Left ventricle myocardium inferior (tissue), 1 donor: ENCODE measurements around the gene TAS2R43. TPM values are rescaled to one million over a fixed set of nuclear protein-coding genes. Genes with fewer than 3 reads are reported as not detected.
A peak's percentile ranks its signal among the peaks of the same experiment; 100 is the strongest.
"Not testable (repeated sequence)": the region's sequence is repeated elsewhere in the genome, so short reads cannot be mapped to it uniquely, and the experiment has no call there.

ENCODE experiments used
- DNase-seq: peaks from one replicate; pipeline ENCODE4 v3.0.0-alpha.2; 2020
- H3K27ac ChIP-seq: fragments of 200-600 bp; replicated peaks from 2 replicates; pipeline ENCODE4 v1.8.0; 2021
- H3K27me3 ChIP-seq: fragments of 200-600 bp; 2 replicates; pipeline ENCODE4 v1.8.0; 2021; ENCODE audit warnings: low read depth
- H3K36me3 ChIP-seq: fragments of 200-600 bp; 2 replicates; pipeline ENCODE4 v1.8.0; 2021
- H3K4me1 ChIP-seq: fragments of 200-600 bp; 2 replicates; pipeline ENCODE4 v1.8.0; 2021
- H3K4me3 ChIP-seq: fragments of 200-600 bp; 2 replicates; pipeline ENCODE4 v1.8.0; 2021; ENCODE audit warnings: mild to moderate bottlenecking, moderate library complexity
- H3K9me3 ChIP-seq: fragments of 200-600 bp; replicated peaks from 2 replicates; pipeline ENCODE4 v1.8.0; 2021
- CTCF ChIP-seq: fragments of 200-600 bp; IDR thresholded peaks from 2 replicates; pipeline ENCODE4 v1.8.0; 2021; ENCODE audit warnings: antibody characterized with exemption, mild to moderate bottlenecking, borderline replicate concordance
- intact Hi-C: fragments of 100-400 bp; cut with micrococcal nuclease; formaldehyde crosslinking; loops from one replicate; pipeline ENCODE4 v1.11.0; 2022
- total RNA-seq: library from RNA; stranded (reverse); fragmentation: NEBNext Ultra II Directional; extraction: Animal tissue kit (Norgen Biotek cat#: 25700); gene quantifications from one replicate; pipeline ENCODE4 v1.2.1, GENCODE V29; 2021
- donor health status: DM: no; HTN: yes; CAD: no; lungs with severe emphysema.

TAS2R43 gene
- total RNA-seq, 1 donor from 2014 or later, result not detected

DNA sequence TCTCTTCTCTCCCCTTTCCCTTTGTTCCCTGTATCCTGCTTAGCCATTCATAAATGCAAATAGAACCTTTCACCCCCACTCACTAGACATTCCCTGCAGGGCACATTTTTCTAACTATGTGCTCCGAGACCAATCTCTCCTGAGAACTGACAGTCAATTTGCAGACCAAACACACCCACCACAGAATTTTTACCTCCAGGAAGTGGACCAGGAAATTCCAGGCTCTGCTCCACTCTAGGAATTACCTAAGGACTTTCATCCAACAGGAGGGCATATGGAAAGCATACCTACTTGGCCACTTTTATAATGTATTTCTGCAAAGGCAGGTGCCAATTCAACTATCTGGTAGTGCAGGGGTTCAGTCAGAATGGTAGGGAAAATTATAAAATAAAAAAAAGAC, 21.1 kb downstream of the TAS2R43 start:
- Histone ChIP-seq H3K9me3 (no peaks in the 10 kb centered on the region), H3K36me3 (no peaks in the 10 kb centered on the region), H3K27ac (no peak overlapping the region), H3K4me3 (no peak overlapping the region), H3K4me1 (peaks cover 7% of the 10 kb centered on the region), H3K27me3 (no peaks in the 10 kb centered on the region)
- no peak for TF ChIP-seq CTCF
- no peak for DNase-seq
- intact Hi-C loops, result no loop called here

DNA sequence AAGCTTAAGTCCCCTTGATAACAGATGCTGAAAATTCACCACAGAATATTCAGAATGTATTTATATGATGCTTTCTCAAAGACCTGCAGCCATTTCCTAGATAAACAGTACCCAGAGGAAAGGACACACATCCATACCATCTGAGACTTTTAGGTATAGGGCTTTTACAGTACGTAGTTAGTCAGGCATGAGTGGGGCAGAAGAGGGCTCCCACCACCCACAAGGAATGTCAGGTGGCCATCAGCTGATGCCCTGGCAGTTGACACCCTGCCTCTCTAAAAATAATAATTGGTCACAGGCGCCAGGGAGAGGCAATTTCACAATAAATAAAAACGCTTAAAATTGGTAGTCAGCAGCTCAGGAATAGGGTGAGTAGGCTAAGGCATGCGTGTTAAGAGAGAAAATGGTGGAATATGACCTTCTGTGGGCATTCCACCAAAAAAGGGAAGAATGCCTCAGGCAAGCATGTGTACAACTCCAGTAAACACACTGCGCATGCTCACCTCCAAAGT, 22.2 kb downstream of the TAS2R43 start:
- no peak for DNase-seq
- Histone ChIP-seq H3K9me3 (no peaks in the 10 kb centered on the region), H3K4me1 (peaks cover 7% of the 10 kb centered on the region), H3K4me3 (no peak overlapping the region), H3K27me3 (no peaks in the 10 kb centered on the region), H3K36me3 (no peaks in the 10 kb centered on the region), H3K27ac (no peak overlapping the region)
- intact Hi-C loops, result loop anchor here (5.0 kb wide), 1 partner anchor 58 kb away; no protein-coding TSS in a partner anchor
- no peak for TF ChIP-seq CTCF

DNA sequence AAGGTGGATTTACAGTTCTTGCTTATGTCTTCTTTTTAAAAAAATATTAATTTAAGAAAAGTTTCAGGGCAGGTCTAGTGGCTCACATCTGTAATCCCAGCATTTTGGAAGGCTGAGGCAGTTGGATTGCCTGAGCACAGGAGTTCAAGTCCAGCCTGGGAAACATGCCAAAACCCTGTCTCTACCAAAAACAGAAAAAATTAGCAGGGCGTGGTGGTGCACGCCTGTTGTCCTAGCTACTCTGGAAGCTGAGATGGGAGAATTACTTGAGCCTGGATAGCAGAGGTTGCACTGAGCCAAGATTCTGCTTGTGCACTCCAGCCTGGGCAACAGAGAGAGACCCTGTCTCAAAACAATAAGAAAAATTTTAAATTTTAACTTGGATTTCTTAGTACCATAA, 24.6 kb downstream of the TAS2R43 start:
- Histone ChIP-seq H3K27ac (no peak overlapping the region), H3K36me3 (no peaks in the 10 kb centered on the region), H3K27me3 (no peaks in the 10 kb centered on the region), H3K9me3 (no peaks in the 10 kb centered on the region), H3K4me1 (peaks cover 7% of the 10 kb centered on the region), H3K4me3 (no peak overlapping the region)
- no peak for DNase-seq
- intact Hi-C loops, result loop anchor here (5.0 kb wide), 1 partner anchor 55 kb away; no protein-coding TSS in a partner anchor
- TF ChIP-seq CTCF, result no peak

GRCh38 chr12:11062194-11062593, 29.9 kb downstream of the TAS2R43 start, which contains the start of gene TAS2R46:
TAS2R46 (minus strand) TSS chr12:11062294; CDS start chr12:11062294, 0 bp downstream.
- H3K9me3 ChIP-seq, H3K27ac ChIP-seq, DNase-seq, H3K36me3 ChIP-seq, intact Hi-C loops, H3K27me3 ChIP-seq, H3K4me1 ChIP-seq, H3K4me3 ChIP-seq: not testable (repeated sequence)

- H3K27ac ChIP-seq, result no peak overlapping the region
- no peak for TF ChIP-seq CTCF
- H3K36me3 ChIP-seq, result no peaks in the 10 kb centered on the region
- H3K4me3 ChIP-seq, result no peak overlapping the region
- H3K4me1 ChIP-seq, result peaks cover 7% of the 10 kb centered on the region
- intact Hi-C loops, result no loop called here
- no peak for DNase-seq
- no peaks in the 10 kb centered on the region for H3K9me3 ChIP-seq
- H3K27me3 ChIP-seq, result no peaks in the 10 kb centered on the region
These were observed 32.3 kb downstream of the TAS2R43 start for GRCh38 chr12:11059784-11060183.

DNA sequence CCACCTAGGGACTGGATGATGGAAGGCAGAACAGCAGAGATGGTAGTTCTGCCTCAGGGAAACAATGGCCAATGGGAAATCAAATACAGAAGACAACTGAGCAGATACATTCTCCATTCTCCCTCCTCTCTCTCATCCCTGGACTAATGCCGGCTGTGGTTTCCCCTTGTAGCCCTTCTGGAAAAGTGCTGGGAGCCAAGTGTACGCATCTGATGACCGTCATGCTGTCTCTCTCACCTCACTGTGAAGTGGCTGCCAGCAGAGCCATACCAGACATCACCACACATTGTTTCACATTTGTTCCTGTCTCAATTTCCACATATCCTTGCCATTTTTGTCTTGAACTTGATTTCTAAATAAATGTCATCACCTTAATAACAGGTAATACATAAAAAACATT, 33.1 kb downstream of the TAS2R43 start:
- no peaks in the 10 kb centered on the region for H3K9me3 ChIP-seq
- intact Hi-C loops, result no loop called here
- TF ChIP-seq CTCF, result no peak
- no peak overlapping the region for H3K27ac ChIP-seq
- H3K27me3 ChIP-seq, result no peaks in the 10 kb centered on the region
- DNase-seq, result peak; percentile 29
- H3K4me1 ChIP-seq, result peaks cover 7% of the 10 kb centered on the region
- no peak overlapping the region for H3K4me3 ChIP-seq
- H3K36me3 ChIP-seq, result no peaks in the 10 kb centered on the region
